Frontal cortex (tissue), 4 donors: ENCODE data around the gene TNIP1. TPM values are rescaled to one million over a fixed set of nuclear protein-coding genes. Genes with fewer than 3 reads are reported as not detected.

Experiments
- DNase-seq, 2 donors: peaks; one replicate each; pipeline ENCODE4 v3.0.0; 2012; ENCODE audit warnings: low spot score in 2 of 2
- FAIRE-seq: peaks from 2 replicates; lab custom pipeline; 2012; peaks lifted over from hg19 to GRCh38; lab: Jason Lieb, UNC
- total RNA-seq: library from RNA; depleted of rRNA; stranded (reverse); fragments of >200 nt; gene quantifications from one replicate; pipeline ENCODE4 v1.2.3, GENCODE V29; 2014
- donor health status: control.
- donor health status: control.
- donor health status: control.

The TNIP1 gene
- total RNA-seq, 1 donor from 2014 or later: 15.1 TPM

DNA sequence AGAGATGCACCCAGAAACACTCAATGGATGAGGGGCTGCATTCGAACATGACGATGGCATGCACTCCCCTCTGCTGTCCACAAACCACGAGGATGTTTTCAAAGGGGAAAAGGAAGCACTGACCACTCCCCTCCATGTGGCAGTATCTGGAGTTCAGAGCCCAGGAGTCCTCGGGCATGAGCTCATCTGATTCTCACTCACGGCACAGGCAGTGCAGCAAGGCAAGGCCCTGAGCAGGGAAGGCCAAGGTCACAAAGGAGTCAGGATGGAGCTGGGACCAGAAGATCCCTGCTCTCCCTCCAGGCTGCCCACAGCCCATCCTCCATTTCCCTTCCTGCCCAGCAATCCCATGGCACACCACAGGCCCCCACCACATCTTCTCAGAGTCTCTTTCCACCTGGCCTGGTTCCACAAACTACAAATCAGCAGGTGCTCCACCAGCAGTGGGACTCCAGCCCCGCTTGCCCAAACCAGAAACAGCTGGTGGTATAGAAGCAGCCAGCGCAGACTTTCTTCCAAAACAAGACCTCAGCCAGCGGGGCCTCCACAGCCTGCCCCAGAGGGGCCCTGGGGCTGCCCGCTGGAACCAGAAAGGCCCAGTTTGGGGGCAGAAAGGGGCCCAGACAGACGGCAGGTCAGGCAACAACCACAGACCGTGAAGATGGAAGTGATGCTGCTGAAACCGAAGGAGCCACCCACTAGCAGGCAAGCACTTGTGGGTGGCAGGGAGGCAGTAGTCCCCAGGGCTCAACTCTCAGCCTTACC lies 12.2 kb downstream of the TNIP1 start:
- no peak for DNase-seq
- no peak for FAIRE-seq

DNA sequence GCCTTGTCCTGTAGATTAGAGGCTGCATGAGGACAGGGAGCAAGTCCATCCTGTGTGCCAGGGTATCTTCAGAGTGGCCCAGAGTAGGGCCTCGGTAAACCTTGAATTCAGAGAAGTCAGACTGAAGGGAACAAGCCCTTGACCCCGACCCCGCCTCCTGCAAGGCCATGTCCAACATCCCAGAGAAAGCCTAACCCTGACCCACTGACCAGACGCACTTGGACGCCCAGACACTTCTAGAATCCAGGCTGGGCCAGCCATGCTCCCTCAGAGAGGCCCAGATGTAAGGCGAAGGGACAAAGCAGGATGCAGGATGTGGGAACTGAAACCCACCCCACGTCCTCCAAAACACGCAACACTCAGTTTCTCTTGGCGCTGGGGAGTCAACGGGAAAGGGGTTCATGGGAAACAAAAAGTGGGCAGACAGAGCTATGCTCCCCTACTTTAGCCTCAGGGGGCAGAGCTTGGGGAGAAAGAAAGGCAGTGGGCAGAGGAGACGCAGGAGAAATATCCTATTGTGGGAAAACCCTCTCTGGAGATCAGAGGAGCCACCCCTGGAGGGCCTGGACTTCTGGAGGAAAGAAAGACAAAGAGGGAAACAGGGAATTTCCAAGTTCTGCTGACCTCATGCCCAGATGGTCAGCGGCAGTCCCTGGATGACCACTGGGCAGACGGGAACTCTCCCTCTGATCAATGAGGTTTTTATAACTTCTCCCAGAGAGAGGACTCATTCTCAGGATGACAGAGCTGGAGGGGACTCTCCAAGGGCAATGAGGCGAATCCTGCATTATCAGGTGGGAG lies 13.0 kb downstream of the TNIP1 start:
- DNase-seq: no peak
- no peak for FAIRE-seq

DNA sequence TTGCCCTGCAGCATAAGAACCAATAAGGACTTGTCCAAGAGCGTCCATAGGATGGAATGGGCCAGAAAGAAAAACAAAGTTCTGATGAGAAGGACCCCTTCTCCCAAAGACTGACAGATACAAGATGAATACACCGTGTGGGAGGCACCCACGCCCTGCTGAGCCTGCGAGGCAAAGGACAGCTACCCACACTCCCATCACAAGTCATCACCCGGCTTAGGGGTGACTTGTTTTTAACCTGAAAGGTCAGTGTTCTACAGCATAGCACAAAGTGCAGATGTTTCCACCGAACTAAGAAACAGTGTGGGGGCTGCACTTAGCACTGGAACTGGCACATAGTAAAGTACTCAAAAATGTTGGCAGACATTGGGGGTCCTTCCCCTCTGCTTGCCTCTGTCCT lies 13.9 kb downstream of the TNIP1 start:
- DNase-seq: no peak
- FAIRE-seq: no peak

DNA sequence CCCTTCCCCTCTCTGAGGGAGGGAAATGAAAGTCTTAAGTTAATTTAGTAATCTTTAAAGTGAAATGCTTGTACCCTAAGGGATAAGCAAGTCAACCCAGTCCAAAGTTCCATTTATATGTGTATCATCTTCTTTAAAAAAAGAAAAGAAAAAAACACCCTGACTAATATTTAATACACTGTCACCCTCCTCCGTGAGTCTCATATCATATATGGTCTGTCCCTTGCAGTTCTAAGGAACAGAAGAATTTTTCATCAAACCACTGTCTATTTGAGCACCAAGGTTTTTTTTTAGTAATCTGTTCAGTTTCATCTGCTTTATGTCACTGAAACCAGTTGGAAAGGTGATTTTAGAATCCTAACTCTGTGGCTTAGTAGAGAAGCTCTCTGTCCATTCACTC lies 15.2 kb downstream of the TNIP1 start:
- no peak for FAIRE-seq

DNA sequence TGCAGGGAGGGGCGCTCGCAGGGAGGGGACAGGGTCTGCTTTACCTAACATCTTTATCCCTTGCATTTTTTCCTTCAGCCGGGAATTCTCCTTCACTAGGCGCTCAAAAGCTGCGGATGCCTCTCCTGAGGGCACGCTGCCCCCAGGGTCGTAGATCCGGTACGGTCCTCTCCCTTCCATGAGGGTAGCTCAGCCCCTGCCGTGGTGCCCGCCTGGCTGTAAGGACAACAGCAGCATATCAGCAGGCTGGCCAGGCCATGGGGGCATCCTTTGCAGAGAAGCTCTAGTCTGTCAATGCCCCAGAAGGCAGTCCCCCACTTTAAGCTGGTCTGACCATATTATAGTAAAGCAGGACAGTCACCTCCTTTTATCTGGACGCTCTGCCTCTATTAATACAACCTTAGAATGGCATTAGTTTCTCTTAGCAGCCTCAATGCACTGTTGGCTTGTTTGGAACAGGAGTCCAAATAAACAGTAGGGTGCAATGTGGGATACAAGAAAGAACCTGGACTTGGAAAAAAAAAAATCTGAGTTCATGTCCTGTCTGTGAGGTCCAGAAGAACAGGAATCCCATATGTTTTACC lies 15.8 kb downstream of the TNIP1 start:
- FAIRE-seq (no peak), DNase-seq (no peak)

More for the DNA sequence above, 15.2 kb downstream of the TNIP1 start:
- DNase-seq: no peak

DNA sequence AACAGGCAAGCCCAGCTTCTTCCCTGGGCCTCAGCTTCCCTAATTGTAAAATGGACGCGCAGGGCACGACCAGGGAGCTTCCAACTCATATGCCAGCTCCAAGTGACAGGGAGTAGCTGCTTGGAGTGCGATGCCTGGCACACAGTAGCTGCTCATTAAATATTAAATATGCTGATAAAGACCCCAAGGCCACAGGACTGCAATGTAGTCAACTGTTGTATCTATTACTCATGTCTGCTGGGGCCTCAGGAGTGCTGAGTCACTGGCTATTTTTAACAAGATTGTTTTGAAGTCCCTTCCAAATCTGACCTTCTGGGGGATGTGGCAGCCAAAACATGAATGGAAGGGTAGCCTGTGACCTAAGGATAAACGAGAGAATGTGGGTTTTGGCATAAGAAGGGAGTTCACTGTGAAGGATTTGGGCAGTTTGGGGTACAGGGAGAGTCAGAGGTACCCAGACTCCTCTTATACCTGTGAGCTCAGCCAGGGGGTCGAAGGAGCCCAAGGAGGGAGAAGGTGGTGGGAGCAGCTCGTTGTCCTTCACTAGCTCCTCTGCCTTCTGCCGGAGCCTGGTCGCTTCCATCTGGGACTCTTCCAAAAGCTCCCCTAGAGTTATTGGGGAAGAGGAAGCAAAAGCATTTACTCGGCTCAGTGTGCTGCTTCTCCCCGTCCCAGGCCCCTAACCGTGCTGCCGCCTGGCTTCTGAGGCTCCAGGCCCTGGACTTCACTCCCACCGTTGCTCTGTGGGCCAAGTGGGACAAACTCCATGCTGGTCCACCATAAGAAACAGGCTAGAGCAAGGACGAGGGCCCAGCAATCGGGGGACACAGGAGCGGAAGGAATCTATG lies 17.5 kb downstream of the TNIP1 start:
- FAIRE-seq: no peak
- DNase-seq: peak in 1 of 2 donors; percentile 66

DNA sequence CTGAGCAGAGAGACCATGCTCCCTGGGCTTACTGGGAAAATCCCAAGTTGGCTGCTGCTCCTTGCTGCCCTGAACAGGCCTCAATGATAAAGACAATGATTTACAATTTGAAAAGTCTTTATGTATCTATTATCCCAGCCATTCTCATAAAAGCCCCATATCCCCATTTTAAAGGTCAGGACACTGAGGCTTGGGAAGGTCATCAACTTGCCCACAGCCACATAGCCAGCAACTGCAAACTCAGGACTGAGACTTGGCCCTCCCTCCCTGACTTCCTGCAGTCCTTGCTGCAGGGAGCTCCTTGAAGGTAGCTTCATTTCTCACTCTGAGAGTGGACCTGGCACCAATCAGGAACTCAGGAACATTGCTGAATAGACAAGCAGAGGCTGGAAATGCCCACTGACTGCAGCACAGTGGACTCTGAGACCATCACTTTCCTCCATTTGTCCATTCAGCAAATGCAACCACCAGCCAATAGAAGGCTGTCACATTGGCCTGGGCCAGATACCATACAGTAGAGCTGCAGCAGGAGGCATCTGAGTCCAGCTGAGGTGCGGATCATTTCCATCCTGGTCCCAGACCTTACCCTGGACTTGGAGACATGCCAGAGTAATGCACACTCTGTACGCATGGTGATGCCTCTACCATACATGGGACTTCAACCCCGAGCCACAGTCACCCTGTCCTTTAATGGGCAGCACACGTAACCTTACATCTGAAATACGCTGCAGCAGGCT lies 18.3 kb downstream of the TNIP1 start:
- FAIRE-seq (no peak), DNase-seq (no peak)

DNA sequence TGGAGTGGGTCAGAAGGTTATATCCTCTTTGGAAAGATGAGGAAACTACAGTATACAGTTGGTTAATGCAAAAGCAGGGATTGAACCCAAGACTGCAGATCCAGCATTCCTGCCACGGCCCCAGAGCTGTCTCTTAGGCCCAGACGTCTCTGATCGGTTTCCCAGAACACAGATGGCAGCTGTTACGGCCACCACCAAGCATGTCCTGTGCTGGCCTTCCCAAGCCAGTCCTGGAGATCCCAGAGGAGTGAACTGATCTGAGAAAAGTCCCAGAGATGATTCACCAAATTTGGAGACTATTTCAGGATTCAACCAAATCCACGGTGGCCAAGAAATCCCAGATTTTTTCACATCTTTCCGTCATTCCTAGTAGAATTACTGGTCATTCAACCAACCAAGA lies 20.1 kb downstream of the TNIP1 start:
- FAIRE-seq: no peak

DNA sequence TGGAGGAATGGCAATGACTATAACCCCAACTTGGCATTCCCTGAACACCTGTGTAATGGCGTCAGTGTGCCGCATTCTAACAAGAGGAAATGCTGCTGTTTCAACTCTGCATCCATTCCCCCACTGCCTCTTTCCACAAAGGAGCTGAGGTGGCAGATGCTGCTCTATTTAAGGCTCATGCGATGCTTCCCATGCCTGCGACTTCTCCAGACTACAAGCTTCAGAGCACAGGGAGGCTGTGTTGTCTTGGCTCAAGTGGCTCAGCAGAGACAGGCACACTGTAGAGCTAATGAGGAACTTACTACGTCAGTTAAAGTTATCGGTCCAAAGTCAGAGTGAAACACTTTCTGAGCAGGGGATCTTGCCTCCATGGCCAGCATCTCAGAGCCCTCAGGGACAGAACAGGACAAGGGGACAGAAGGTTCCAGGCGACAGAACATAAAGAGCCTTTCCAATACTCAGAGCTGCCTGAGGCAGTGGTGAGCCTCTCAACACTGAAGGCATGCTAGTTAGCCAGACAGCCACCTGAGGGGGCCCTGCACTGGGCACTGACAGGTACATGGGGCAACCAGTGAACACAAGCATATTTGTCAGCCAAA lies 21.8 kb downstream of the TNIP1 start:
- FAIRE-seq: no peak

More for the DNA sequence above, 20.1 kb downstream of the TNIP1 start:
- DNase-seq: no peak

DNA sequence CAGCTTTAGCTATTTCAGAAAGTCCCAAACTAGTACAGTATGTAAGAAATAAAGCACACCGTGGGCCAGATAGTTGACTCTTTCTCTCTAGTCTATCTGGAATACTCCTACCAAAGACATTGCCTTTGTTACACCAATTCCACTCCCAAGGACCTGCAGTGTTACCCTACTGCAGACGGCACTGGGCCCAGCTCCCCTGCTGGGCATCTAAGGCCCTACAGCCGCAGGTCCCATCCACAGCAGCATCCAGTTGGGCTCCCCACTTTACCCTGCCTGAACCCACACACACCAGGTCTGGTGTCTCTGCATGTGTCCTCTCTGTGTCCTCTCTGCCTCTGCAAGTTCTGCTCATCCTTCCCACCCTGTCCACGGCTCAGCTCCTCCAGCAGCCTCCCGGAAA lies 22.5 kb downstream of the TNIP1 start:
- FAIRE-seq (no peak), DNase-seq (no peak)

More for the DNA sequence above, 21.8 kb downstream of the TNIP1 start:
- no peak for DNase-seq

DNA sequence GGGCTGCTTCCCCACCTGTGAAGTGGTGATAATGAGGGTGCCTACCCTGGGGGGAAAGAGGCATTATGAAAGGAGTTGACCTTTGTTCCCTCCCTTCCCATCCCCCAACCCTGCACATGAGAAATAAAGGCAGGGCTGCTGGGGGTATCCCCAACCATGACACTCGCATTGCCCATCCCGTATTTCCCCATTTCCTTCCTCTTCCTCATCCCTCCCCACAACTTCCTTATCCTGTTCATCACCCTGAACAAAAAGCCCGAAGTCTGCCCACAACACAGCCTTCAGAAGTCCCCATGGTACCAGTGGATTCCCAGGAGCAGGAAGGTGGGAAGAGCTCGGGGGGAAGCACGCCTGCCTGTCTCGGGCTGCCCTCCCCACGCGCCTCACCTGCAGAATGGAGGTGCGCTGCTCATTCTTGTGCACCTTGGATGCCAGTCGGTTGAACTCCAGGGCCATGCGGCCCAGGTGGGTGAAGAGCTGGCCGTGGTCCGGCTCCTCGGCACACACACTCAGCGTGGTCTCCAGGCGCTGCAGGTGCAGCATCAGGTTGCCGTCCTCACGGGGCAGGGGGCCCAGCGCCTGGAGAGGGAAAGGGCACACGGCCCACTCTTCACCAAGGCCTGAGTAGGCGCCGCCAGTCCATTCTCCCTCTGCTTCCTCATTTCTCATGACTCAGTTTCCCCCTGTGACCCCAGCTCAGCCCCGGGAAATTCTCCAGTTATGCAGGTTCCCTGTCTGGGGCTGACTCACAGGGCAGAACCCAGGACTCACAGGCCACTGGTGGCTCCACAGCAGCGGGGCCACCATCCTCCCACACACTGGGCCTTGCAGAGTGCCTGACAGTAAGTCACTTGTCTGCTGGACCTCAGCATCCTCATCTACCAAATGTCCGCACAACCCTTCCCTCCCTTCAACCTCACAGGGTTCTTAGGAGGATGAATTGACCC lies 24.2 kb downstream of the TNIP1 start:
- DNase-seq (no peak), FAIRE-seq (no peak)

DNA sequence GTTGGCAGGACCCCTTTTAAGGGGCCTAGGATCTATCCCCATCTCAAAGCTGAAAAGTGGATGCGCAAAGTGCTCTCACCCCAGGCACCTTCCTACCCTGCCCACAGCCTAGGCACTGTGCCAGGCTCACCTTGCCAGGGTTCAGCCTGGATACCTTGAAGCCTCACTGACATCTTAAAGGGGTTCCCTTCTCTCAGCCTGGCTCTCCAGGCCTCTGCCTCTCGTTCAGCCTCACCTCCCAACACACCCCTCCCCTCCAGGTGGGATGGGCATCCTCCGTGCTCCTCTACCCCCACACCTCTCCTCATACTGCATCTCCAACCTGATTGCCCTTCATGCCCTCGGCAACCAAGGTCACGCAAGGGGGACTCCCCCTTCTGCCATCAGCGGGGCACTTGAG lies 25.5 kb downstream of the TNIP1 start:
- no peak for FAIRE-seq
- DNase-seq: no peak

DNA sequence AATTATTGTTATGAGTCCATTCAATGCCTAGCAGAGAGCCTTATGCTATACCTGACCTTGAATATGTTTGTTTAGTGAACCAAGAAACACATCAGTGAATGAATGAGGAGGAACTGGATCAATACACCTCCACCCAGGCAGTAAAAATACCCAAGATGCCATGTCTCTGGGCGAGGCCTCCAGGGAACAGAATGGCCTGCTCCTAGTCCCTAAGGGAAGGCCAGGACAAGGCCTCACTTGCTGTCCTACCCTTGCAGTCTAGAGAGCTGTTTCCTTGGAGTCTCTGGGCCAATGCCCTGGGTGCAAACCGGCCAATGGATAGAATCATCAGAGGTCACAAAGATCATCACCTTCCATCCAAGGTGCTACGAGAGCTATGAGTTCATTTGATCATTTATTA lies 26.1 kb downstream of the TNIP1 start:
- DNase-seq (no peak), FAIRE-seq (no peak)

DNA sequence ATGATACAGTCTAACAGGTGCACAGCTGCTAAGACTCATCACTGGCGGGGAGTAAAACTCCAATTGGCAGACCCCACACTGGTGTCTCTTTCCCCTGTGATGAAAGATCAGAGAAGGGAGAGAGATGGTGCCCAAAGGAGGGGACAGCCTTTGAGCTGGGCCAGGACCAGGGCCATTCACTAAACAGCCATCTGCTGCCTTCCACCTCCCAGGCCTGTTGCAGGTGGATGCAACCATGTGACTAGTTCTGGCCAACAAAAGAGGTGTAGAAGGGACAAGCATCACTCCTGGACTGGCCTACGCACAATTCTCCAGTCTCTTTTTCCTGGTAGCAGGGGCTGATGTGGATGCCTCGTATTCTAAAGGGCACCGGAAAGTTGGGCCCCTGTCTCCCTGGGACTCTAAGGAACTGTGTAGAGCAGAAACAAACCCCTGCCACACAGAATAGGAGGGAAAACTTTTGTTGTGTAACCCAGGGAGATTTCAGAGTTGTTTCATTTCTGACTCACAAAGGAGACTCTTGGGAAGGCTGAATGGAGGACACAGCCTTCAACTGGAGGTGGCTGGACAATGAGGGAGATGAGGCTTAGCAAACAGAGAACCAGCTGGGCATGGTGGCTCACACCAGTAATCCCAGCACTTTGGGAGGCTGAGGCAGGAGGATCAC lies 26.9 kb downstream of the TNIP1 start:
- FAIRE-seq (no peak), DNase-seq (no peak)

DNA sequence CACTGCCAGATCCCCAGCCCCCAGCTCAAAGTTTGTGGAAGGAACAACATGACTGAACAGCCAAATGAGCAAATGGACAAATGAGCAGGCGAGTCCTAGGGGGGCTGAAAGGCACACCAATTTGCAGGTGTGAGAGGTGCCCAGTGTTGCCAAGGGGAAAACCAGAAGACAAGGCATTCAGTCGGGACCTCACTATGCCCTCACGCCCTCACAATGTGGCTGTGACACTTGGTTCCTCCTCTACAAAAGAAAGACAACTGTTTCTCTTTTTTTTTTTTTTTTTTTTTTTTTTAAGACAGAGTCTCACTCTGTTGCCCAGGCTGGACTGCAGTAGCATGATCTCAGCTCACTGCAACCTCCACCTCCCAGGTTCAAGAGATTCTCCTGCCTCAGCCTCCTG lies 28.0 kb downstream of the TNIP1 start:
- DNase-seq (no peak), FAIRE-seq (no peak)

DNA sequence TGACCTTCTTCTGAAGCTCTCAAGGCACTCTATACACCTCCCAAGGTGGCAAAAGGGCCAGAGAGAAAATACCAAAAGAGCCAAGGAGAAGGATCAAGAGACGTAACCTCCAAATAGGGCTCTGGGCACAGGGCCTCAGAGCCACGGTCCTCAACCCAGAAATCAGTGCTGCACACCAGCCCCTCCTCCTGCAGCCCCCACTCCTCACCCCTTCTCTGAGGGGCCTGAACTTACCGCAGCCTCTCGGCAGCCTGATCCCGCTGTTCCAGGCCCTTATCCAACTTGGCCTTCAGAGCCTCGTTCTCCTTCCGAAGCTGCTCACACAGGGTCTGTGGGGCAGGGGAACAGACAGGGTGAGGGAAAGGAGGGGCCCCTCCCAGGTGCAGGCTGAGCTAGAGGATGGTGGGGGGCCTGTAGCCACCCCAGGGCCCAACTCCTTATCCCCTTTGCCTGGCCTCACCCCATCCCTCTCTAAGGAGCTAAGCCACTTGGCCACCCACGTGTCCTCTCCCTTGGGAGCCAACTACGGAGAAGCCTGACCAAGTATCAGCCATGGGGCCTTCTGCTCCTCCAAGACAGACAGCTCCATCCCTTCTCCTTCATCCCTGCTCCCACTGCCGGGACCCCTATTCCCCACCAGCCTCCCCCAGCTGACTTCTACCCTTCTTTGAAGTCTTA lies 28.8 kb downstream of the TNIP1 start:
- no peak for DNase-seq
- no peak for FAIRE-seq
